Thoracic aorta (tissue), 2 donors: Measurements from ENCODE around the gene CIPC. TPM values are rescaled to one million over a fixed set of nuclear protein-coding genes. Genes with fewer than 3 reads are reported as not detected.

Experiments
- ATAC-seq: fragments of 150-250 bp; one replicate; pipeline ENCODE4 v1.8.0; 2017; ENCODE audit warnings: low read depth; ENCODE audit not compliant: insufficient number of reproducible peaks, low FRiP score
- DNase-seq: peaks from one replicate; pipeline ENCODE4 v3.0.0-alpha.2; 2020; ENCODE audit warnings: low spot score
- H3K27ac ChIP-seq, 2 donors: fragments of 200-600 bp; sonication (generic); 1 replicate in 1 of 2; 2 replicates in 1 of 2; pipeline ENCODE4 v1.5.1; 2016; ENCODE audit warnings: mild to moderate bottlenecking in 2 of 2, moderate library complexity in 2 of 2
- H3K27me3 ChIP-seq: fragments of 200-600 bp; sonication (generic); replicated peaks from 2 replicates; pipeline ENCODE4 v1.6.0; 2016; ENCODE audit warnings: mild to moderate bottlenecking; ENCODE audit not compliant: insufficient read depth
- H3K36me3 ChIP-seq: fragments of 200-600 bp; sonication (generic); one replicate; pipeline ENCODE4 v1.5.1; 2016
- H3K4me1 ChIP-seq, 2 donors: fragments of 200-600 bp; sonication (generic); 1 replicate in 1 of 2; 2 replicates in 1 of 2; pipeline versions ENCODE4 v1.5.1 to v1.6.0; 2016; ENCODE audit warnings: low read depth in 2 of 2, mild to moderate bottlenecking in 1 of 2; ENCODE audit not compliant: control insufficient read depth in 1 of 2
- H3K4me3 ChIP-seq: fragments of 200-600 bp; sonication (generic); 2 replicates; pipeline ENCODE4 v1.5.1; 2016; ENCODE audit warnings: mild to moderate bottlenecking
- H3K9me3 ChIP-seq: fragments of 200-600 bp; sonication (generic); 2 replicates; pipeline ENCODE4 v1.5.1; 2016
- CTCF ChIP-seq: fragments of 200-600 bp; sonication (generic); IDR thresholded peaks from one replicate; pipeline ENCODE4 v1.5.1; 2019; ENCODE audit warnings: antibody characterized with exemption
- total RNA-seq, 2 donors: library from RNA; depleted of rRNA; stranded (reverse); fragments of >200 nt; gene quantifications; one replicate each; pipeline versions ENCODE4 v1.1.0 to v1.2.3, GENCODE V29; 2016

CIPC gene
- total RNA-seq, 2 donors from 2014 or later: 38.3 to 44.4 TPM

GRCh38 chr14:77084985-77085384, 13.1 kb upstream of the CIPC start:
- no peak for DNase-seq
- Histone ChIP-seq H3K27me3 (no peaks in the 10 kb centered on the region), H3K36me3 (no peaks in the 10 kb centered on the region), H3K9me3 (peaks cover 3% of the 10 kb centered on the region), H3K4me1 (no peaks in the 10 kb centered on the region), H3K27ac (no peak overlapping the region), H3K4me3 (no peak overlapping the region)
- no peak for TF ChIP-seq CTCF
- ATAC-seq: no peak

- H3K36me3 ChIP-seq: no peaks in the 10 kb centered on the region
- DNase-seq (no peak), ATAC-seq (no peak)
- no peak for TF ChIP-seq CTCF
- no peaks in the 10 kb centered on the region for H3K4me1 ChIP-seq
- H3K27ac ChIP-seq: no peak overlapping the region
- no peaks in the 10 kb centered on the region for H3K27me3 ChIP-seq
- no peak overlapping the region for H3K4me3 ChIP-seq
- H3K9me3 ChIP-seq: no peaks in the 10 kb centered on the region
These were observed 12.5 kb upstream of the CIPC start for GRCh38 chr14:77085538-77085937.

- no peak overlapping the region for H3K27ac ChIP-seq
- no peak for TF ChIP-seq CTCF
- no peak for ATAC-seq
- H3K9me3 ChIP-seq: peaks cover 3% of the 10 kb centered on the region
- no peak for DNase-seq
- H3K4me1 ChIP-seq: no peaks in the 10 kb centered on the region
- no peaks in the 10 kb centered on the region for H3K36me3 ChIP-seq
- no peaks in the 10 kb centered on the region for H3K27me3 ChIP-seq
- no peak overlapping the region for H3K4me3 ChIP-seq
These were observed 11.9 kb upstream of the CIPC start for GRCh38 chr14:77086017-77086727.

- TF ChIP-seq CTCF: no peak
- Histone ChIP-seq H3K4me1 (no peaks in the 10 kb centered on the region), H3K9me3 (peaks cover 11% of the 10 kb centered on the region), H3K36me3 (no peaks in the 10 kb centered on the region), H3K27me3 (no peaks in the 10 kb centered on the region), H3K27ac (no peak overlapping the region), H3K4me3 (no peak overlapping the region)
- DNase-seq (no peak), ATAC-seq (no peak)
These were observed 11.1 kb upstream of the CIPC start for GRCh38 chr14:77086951-77087350.

GRCh38 chr14:77087631-77088030, 10.4 kb upstream of the CIPC start:
- H3K9me3 ChIP-seq: peaks cover 13% of the 10 kb centered on the region
- ATAC-seq (no peak), DNase-seq (no peak)
- no peak for TF ChIP-seq CTCF
- no peak overlapping the region for H3K27ac ChIP-seq
- H3K36me3 ChIP-seq: no peaks in the 10 kb centered on the region
- no peaks in the 10 kb centered on the region for H3K27me3 ChIP-seq
- H3K4me1 ChIP-seq: no peaks in the 10 kb centered on the region
- no peak overlapping the region for H3K4me3 ChIP-seq
